Mesothelial cell of epicardium (in vitro differentiated cells): ENCODE results near the gene ORC3. TPM values are rescaled to one million over a fixed set of nuclear protein-coding genes. Genes with fewer than 3 reads are reported as not detected.

Source experiments
- DNase-seq, 2 experiments: peaks; one replicate each; pipeline ENCODE4 v3.0.0; 2021; ENCODE audit warnings: low spot score in 2 of 2; ENCODE audit not compliant: unreplicated experiment in 2 of 2
- H3K27ac Mint-ChIP-seq: 2 replicates; pipeline ENCODE4 v1.8.0; 2021; ENCODE audit warnings: mixed read lengths
- H3K27me3 Mint-ChIP-seq: 2 replicates; pipeline ENCODE4 v1.8.0; 2021; ENCODE audit warnings: low read depth, mixed read lengths
- H3K36me3 Mint-ChIP-seq: 2 replicates; pipeline ENCODE4 v1.8.0; 2021; ENCODE audit warnings: mixed read lengths
- H3K4me1 Mint-ChIP-seq: 2 replicates; pipeline ENCODE4 v1.8.0; 2021; ENCODE audit warnings: mixed read lengths
- H3K4me3 Mint-ChIP-seq: 2 replicates; pipeline ENCODE4 v1.8.0; 2021; ENCODE audit warnings: mild to moderate bottlenecking, moderate library complexity, mixed read lengths
- H3K9me3 Mint-ChIP-seq: 2 replicates; pipeline ENCODE4 v1.8.0; 2021; ENCODE audit warnings: mixed read lengths
- total RNA-seq: library from RNA; stranded (reverse); gene quantifications from 3 replicates; pipeline ENCODE4 v1.2.1, GENCODE V29; 2021
- TF ChIP-seq, protein P1 (sequence below): fragments of 200-600 bp; sonication (generic); IDR thresholded peaks from one replicate; pipeline ENCODE4 v1.5.0; 2021; ENCODE audit warnings: antibody characterized with exemption; ENCODE audit not compliant: unreplicated experiment

Gene ORC3
- total RNA-seq, 1 donor from 2014 or later: 28.0 TPM

DNA sequence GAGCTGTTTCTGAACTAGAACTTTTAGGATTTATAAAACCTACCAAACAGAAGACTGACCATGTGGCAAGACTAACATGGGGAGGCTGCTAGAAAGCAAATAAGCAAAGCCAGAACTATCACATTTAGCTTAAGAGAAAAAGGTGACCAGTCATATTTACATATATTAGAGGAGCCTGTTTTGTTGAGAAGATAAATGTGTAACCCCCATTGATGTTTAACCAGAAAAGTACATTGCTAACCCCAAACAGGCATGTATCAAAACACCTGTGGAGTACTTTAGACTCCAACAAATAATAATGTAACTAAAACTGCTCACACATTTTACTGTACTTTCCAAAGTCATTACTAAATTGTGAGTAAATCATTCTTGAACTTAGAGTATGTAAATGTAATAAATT lies 77.1 kb downstream of the ORC3 start:
- no peaks in the 10 kb centered on the region for H3K9me3 Mint-ChIP-seq
- no peak for DNase-seq
- H3K4me3 Mint-ChIP-seq: no peak overlapping the region
- no peak overlapping the region for H3K27ac Mint-ChIP-seq
- TF ChIP-seq, protein P1, sequence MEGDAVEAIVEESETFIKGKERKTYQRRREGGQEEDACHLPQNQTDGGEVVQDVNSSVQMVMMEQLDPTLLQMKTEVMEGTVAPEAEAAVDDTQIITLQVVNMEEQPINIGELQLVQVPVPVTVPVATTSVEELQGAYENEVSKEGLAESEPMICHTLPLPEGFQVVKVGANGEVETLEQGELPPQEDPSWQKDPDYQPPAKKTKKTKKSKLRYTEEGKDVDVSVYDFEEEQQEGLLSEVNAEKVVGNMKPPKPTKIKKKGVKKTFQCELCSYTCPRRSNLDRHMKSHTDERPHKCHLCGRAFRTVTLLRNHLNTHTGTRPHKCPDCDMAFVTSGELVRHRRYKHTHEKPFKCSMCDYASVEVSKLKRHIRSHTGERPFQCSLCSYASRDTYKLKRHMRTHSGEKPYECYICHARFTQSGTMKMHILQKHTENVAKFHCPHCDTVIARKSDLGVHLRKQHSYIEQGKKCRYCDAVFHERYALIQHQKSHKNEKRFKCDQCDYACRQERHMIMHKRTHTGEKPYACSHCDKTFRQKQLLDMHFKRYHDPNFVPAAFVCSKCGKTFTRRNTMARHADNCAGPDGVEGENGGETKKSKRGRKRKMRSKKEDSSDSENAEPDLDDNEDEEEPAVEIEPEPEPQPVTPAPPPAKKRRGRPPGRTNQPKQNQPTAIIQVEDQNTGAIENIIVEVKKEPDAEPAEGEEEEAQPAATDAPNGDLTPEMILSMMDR: no peak
- peaks cover 16% of the 10 kb centered on the region for H3K36me3 Mint-ChIP-seq
- no peaks in the 10 kb centered on the region for H3K4me1 Mint-ChIP-seq
- H3K27me3 Mint-ChIP-seq: no peaks in the 10 kb centered on the region

DNA sequence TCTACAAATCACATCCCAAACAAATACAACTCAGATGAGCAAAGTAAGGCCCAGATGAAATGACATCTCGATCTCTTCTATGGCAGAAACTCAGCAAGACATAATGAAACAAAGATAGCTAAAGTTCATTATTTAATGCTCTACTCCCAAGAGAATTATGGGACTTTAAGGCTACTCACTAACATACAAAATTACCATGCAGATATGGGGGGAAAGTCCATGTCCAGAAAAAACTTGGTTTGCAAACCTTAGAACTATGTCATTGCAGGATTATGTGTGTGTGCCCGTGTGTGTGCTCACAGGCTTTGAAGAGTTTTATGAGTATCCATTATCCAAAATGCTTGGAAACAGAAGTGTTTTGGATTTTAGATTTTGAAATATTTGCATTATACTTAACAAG lies 78.1 kb downstream of the ORC3 start:
- Mint-ChIP-seq H3K4me3 (no peak overlapping the region), H3K27ac (no peak overlapping the region), H3K27me3 (no peaks in the 10 kb centered on the region), H3K4me1 (no peaks in the 10 kb centered on the region), H3K36me3 (peaks cover 20% of the 10 kb centered on the region), H3K9me3 (no peaks in the 10 kb centered on the region)
- TF ChIP-seq, protein P1: no peak
- no peak for DNase-seq

- DNase-seq: no peak
- peaks cover 22% of the 10 kb centered on the region for H3K36me3 Mint-ChIP-seq
- no peaks in the 10 kb centered on the region for H3K4me1 Mint-ChIP-seq
- no peaks in the 10 kb centered on the region for H3K27me3 Mint-ChIP-seq
- H3K4me3 Mint-ChIP-seq: no peak overlapping the region
- H3K27ac Mint-ChIP-seq: peak overlapping the region; percentile 26
- no peaks in the 10 kb centered on the region for H3K9me3 Mint-ChIP-seq
- TF ChIP-seq, protein P1: no peak
Measured at GRCh38 chr6:87669051-87669450, 79.1 kb downstream of the ORC3 start.

DNA sequence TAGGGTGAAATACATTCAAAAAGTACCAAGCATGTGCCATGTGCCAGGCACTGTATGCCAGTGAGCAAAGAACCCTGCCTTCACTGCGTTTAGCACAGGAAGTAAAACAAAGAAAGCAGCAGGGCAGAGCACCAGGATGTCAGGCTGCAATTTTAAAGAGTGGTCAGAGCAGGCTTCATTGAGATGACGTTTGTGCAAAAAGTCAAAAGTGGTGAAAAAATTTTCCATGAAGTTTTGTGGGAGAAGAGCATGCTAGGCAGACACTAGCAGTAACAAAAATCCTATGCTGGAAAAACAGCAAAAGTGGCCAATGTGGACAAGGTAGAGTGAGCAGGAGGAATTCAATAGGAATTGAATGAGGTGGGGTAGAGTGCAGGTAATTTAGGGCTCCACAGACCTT lies 80.8 kb downstream of the ORC3 start:
- DNase-seq: no peak
- no peaks in the 10 kb centered on the region for H3K27me3 Mint-ChIP-seq
- H3K4me3 Mint-ChIP-seq: no peak overlapping the region
- no peaks in the 10 kb centered on the region for H3K9me3 Mint-ChIP-seq
- peaks cover 34% of the 10 kb centered on the region for H3K36me3 Mint-ChIP-seq
- H3K4me1 Mint-ChIP-seq: no peaks in the 10 kb centered on the region
- peak overlapping the region; percentile 22 for H3K27ac Mint-ChIP-seq
- TF ChIP-seq, protein P1: no peak

DNA sequence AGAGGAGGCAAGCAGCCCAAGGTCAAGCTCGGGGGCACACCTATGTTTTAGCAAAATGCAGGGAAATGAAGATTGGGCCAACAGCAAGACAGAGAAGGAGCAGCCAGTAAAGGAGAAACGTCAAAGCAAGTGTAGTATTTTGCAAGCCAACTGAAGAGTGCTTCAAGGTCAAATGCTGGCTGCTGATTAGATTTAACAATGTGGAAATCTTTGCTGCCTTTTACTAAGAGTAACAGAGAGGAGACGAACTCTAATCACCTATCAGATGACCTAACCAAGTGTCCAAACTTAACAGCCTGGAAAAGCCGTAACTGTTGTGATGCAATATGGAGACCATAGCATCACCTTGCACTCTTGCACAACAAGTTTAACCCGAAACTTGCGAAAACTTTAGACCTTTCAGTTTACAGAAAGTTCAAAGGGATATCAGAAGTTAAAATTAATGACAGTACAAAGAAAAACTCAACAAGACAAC lies 81.7 kb downstream of the ORC3 start:
- H3K9me3 Mint-ChIP-seq: no peaks in the 10 kb centered on the region
- H3K27ac Mint-ChIP-seq: peak overlapping the region; percentile 10
- H3K36me3 Mint-ChIP-seq: peaks cover 38% of the 10 kb centered on the region
- H3K4me1 Mint-ChIP-seq: no peaks in the 10 kb centered on the region
- no peaks in the 10 kb centered on the region for H3K27me3 Mint-ChIP-seq
- TF ChIP-seq, protein P1: no peak
- no peak for DNase-seq
- H3K4me3 Mint-ChIP-seq: no peak overlapping the region

DNA sequence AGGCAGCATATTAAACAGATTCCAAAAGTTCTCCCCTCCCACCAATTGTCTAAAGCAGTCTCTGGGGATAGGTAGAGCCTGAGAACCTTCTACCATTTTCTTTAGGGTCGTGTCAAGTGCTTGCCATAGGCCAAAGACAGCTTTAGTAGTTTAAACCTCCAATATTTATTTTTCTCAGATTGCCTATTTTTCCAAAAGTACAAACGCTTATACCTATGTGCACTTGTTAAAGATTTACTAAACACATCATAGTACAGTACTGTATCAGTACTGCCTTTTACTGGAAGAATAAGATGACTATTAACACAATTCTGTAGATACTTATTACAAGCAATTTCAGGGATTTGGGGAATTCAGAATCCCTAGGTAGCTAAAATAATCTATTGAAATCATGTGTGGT lies 82.7 kb downstream of the ORC3 start:
- Mint-ChIP-seq H3K27me3 (no peaks in the 10 kb centered on the region), H3K27ac (no peak overlapping the region), H3K4me1 (no peaks in the 10 kb centered on the region), H3K9me3 (no peaks in the 10 kb centered on the region), H3K36me3 (peaks cover 39% of the 10 kb centered on the region), H3K4me3 (no peak overlapping the region)
- TF ChIP-seq, protein P1: no peak
- DNase-seq: no peak
